Right forelimb (tissue), 1 donor: ENCODE measurements around the gene LRRC8C.
"Not testable (repeated sequence)": the region's sequence is repeated elsewhere in the genome, so short reads cannot be mapped to it uniquely, and the experiment has no call there.

Experiments used
- DNase-seq: peaks from one replicate; pipeline ENCODE4 v3.0.0-alpha.2; 2018

Gene LRRC8C

GRCh38 chr1:89673251-89673650 is 40.3 kb downstream of the LRRC8C start:
- DNase-seq = no peak

- DNase-seq = no peak
Observed at GRCh38 chr1:89675677-89676076, 42.8 kb downstream of the LRRC8C start.

- DNase-seq = no peak
Observed at GRCh38 chr1:89681045-89681729, 48.3 kb downstream of the LRRC8C start.

GRCh38 chr1:89682611-89683010 is 49.7 kb downstream of the LRRC8C start:
- no peak for DNase-seq

- no peak for DNase-seq
Observed at GRCh38 chr1:89685461-89685860, 52.5 kb downstream of the LRRC8C start.

GRCh38 chr1:89686520-89686919 is 53.6 kb downstream of the LRRC8C start:
- no peak for DNase-seq

GRCh38 chr1:89687254-89687653 is 54.3 kb downstream of the LRRC8C start:
- no peak for DNase-seq

GRCh38 chr1:89688607-89689006 is 55.7 kb downstream of the LRRC8C start:
- no peak for DNase-seq

- DNase-seq = no peak
Observed at GRCh38 chr1:89689234-89689633, 56.3 kb downstream of the LRRC8C start.

- no peak for DNase-seq
Observed at GRCh38 chr1:89690595-89690994, 57.7 kb downstream of the LRRC8C start.

- DNase-seq = no peak
Observed at GRCh38 chr1:89692601-89693521, 59.9 kb downstream of the LRRC8C start.

- no peak for DNase-seq
Observed at GRCh38 chr1:89695847-89696246, 62.9 kb downstream of the LRRC8C start.

- no peak for DNase-seq
Observed at GRCh38 chr1:89697383-89697782, 64.5 kb downstream of the LRRC8C start.

- no peak for DNase-seq
Observed at GRCh38 chr1:89698020-89698560, 65.2 kb downstream of the LRRC8C start.

GRCh38 chr1:89698624-89699023 is 65.7 kb downstream of the LRRC8C start:
- no peak for DNase-seq

- no peak for DNase-seq
Observed at GRCh38 chr1:89699451-89699986, 66.6 kb downstream of the LRRC8C start.

GRCh38 chr1:89701746-89702241 is 68.9 kb downstream of the LRRC8C start:
- no peak for DNase-seq

GRCh38 chr1:89702520-89703045 is 69.7 kb downstream of the LRRC8C start:
- DNase-seq = no peak

GRCh38 chr1:89703469-89703868 is 70.5 kb downstream of the LRRC8C start:
- DNase-seq = no peak

- DNase-seq = no peak
Observed at GRCh38 chr1:89704014-89704413, 71.1 kb downstream of the LRRC8C start.

GRCh38 chr1:89704885-89705284 is 72.0 kb downstream of the LRRC8C start:
- DNase-seq = not testable (repeated sequence)

- DNase-seq = no peak
Observed at GRCh38 chr1:89705901-89706699, 73.2 kb downstream of the LRRC8C start.
